ENCODE data around the gene IMPDH1. TPM values are rescaled to one million over a fixed set of nuclear protein-coding genes. Genes with fewer than 3 reads are reported as not detected.

Gene IMPDH1
- polyA plus RNA-seq, 2 of the 4 experiments (the other 2 are of a cell fraction) = 55.4 to 65.4 TPM

DNA sequence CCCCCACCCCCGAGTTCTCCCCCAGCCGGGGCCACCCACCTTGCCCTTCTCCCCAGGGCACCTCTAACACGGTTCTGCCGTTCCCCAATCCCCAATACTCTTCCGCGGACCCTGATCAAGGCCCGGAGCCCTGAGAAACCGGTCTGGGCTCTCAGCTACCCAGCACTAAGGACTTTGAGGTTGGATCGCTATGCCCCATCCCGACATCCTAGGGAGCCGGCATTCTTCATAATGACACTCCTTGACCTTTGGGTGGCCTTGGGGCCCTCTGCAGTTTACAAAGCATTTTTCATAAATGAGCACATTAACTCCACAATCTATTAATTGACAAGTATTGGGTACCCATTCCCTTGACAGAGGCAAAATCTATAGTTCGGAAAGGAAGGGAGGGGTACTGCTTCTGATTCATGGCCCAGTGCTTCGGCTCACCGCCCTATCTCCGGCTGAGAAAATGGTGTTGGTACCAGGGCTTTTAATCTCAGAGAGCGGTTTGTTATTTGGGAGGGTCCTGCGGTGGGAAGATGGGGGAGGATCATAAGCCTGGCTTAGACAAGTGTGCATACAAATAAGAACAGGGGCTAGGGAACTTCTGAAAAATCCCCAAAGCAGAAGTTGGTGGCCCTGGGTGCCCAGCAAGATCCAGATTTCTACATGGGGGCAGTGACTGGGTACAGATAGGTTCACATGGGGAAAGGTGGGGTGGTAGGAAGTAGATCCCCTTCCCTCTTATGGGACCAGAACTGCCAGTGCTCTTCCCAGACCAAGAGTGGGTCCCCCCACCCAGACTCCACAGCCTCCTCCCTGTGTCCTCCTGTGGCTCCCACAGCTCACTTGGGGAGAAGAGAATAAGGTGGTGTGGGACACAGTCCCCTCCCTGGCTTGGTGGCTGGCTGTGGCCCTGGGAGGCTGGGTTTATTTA is 3.2 kb downstream of the IMPDH1 start:
- DNase-seq (ENCODE audit: low read depth in 1 of 2, low spot score in 1 of 2) (no peak), FAIRE-seq (no peak), ATAC-seq (no peak)
- Histone ChIP-seq H3K4me2 (peak overlapping the region; percentile 93), H3K27ac (peak overlapping the region; percentile 84 to 96; a peak in 4 of 6 replicates), H3K4me3 (peak overlapping the region; percentile 85), H3K9me3 (no peaks in the 10 kb centered on the region), H3K4me1 (peaks cover 42% of the 10 kb centered on the region)
- ChIA-PET CTCF (interaction anchor here (1.3 to 27.7 kb wide), 4 partner anchors 9 to 53 kb away, joined by 5 to 695 read pairs (median 74); no protein-coding TSS in a partner anchor), POLR2A (no interaction called here)
- TF ChIP-seq CEBPB (IDR thresholded peaks at IDR 0.05) (no peak), RNF2 (IDR thresholded peaks at IDR 0.05; ENCODE audit: borderline replicate concordance, low read depth) (no peak), RAD21 (conservative IDR thresholded peaks at IDR 0.05 in 1 of 2, IDR thresholded peaks at IDR 0.05 in 1 of 2) (no peak), JUNB (IDR thresholded peaks at IDR 0.05) (no peak), SREBF2 (IDR thresholded peaks at IDR 0.05) (no peak), GATA3 (IDR thresholded peaks at IDR 0.05; ENCODE audit: borderline replicate concordance) (no peak)
- TF ChIP-seq, protein P1, sequence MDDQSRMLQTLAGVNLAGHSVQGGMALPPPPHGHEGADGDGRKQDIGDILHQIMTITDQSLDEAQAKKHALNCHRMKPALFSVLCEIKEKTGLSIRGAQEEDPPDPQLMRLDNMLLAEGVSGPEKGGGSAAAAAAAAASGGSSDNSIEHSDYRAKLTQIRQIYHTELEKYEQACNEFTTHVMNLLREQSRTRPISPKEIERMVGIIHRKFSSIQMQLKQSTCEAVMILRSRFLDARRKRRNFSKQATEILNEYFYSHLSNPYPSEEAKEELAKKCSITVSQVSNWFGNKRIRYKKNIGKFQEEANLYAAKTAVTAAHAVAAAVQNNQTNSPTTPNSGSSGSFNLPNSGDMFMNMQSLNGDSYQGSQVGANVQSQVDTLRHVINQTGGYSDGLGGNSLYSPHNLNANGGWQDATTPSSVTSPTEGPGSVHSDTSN (IDR thresholded peaks at IDR 0.05) = no peak
- TF ChIP-seq, protein P2, sequence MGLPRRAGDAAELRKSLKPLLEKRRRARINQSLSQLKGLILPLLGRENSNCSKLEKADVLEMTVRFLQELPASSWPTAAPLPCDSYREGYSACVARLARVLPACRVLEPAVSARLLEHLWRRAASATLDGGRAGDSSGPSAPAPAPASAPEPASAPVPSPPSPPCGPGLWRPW (IDR thresholded peaks at IDR 0.05) = no peak
- TF ChIP-seq, protein P3, sequence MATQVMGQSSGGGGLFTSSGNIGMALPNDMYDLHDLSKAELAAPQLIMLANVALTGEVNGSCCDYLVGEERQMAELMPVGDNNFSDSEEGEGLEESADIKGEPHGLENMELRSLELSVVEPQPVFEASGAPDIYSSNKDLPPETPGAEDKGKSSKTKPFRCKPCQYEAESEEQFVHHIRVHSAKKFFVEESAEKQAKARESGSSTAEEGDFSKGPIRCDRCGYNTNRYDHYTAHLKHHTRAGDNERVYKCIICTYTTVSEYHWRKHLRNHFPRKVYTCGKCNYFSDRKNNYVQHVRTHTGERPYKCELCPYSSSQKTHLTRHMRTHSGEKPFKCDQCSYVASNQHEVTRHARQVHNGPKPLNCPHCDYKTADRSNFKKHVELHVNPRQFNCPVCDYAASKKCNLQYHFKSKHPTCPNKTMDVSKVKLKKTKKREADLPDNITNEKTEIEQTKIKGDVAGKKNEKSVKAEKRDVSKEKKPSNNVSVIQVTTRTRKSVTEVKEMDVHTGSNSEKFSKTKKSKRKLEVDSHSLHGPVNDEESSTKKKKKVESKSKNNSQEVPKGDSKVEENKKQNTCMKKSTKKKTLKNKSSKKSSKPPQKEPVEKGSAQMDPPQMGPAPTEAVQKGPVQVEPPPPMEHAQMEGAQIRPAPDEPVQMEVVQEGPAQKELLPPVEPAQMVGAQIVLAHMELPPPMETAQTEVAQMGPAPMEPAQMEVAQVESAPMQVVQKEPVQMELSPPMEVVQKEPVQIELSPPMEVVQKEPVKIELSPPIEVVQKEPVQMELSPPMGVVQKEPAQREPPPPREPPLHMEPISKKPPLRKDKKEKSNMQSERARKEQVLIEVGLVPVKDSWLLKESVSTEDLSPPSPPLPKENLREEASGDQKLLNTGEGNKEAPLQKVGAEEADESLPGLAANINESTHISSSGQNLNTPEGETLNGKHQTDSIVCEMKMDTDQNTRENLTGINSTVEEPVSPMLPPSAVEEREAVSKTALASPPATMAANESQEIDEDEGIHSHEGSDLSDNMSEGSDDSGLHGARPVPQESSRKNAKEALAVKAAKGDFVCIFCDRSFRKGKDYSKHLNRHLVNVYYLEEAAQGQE (IDR thresholded peaks at IDR 0.05) = no peak
- 69% methylated on average over 15 of the region's 17 CpGs for WGBS (ENCODE audit: missing lambda C conversion rate)

DNA sequence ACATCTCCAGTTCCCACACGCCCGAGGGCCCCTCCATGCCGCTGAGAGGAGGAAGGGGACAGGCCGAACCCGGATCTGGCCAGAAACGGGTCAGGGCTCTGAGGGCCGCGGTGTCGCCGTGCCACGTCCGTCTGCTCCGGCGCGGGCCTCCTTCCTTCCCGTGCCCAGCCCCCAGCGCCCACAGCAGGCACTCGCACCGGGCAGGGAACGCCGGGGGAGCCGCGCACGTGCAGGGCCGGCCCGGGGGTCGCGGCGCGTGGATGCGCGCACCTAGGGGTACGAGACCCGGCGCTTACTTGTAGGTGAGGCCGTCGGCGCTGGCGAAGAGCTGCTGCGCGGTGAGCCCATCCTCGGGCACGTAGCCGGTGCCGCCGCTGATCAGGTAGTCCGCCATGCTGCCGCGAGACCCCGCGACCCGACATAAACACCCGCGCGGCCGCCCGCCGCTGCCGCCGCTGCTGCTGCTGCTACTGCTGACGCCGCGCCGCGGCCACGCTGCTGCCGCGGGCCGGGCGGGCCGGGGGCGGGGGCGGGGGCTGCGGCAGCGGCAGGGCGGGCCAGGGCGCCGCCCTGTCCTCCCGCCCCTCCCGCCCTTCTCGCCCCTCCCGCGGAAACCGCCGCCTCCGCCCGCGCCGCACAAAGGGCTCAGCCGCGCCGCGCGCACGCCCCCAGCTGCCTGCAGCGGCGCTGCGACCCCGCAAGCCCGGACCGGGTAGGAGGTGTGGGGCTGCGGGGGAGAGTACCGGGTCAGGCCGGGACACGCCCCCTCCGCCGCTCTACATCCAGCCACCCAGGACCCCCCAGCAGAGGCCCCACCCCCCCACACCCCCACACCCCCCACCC is 4.1 kb downstream of the IMPDH1 start:
- WGBS (ENCODE audit: missing lambda C conversion rate) = 0% methylated on average over 10 of the region's 107 CpGs
- no peak for FAIRE-seq
- H3K4me3 ChIP-seq = peak overlapping the region; percentile 85
- ChIA-PET CTCF (interaction anchor here (5.5 to 38.8 kb wide), 4 partner anchors 8 to 60 kb away, joined by 29 to 800 read pairs (median 408); partner anchors contain the start of gene RBM28), POLR2A (interaction anchor here (0.6 kb wide), 1 partner anchor 16 kb away, joined by 3 read pairs; no protein-coding TSS in a partner anchor)
- H3K9me3 ChIP-seq = no peaks in the 10 kb centered on the region
- DNase-seq (ENCODE audit: low read depth in 1 of 2, low spot score in 1 of 2) = no peak
- ATAC-seq = 0 out of 6 replicates have a peak, but pooled peaks of 1 of the 2 experiments have one; percentile 0
- H3K27ac ChIP-seq = peak overlapping the region; percentile 84 to 96
- H3K4me2 ChIP-seq = peak overlapping the region; percentile 93
- peaks cover 38% of the 10 kb centered on the region for H3K4me1 ChIP-seq
- TF ChIP-seq, protein P4, sequence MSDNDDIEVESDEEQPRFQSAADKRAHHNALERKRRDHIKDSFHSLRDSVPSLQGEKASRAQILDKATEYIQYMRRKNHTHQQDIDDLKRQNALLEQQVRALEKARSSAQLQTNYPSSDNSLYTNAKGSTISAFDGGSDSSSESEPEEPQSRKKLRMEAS (IDR thresholded peaks at IDR 0.05) = peak; percentile 49
- 0 out of 2 replicates have a peak, but pooled peaks have one; percentile 6 for TF ChIP-seq BHLHE40 (IDR thresholded peaks at IDR 0.05; ENCODE audit: low read depth, low read length)
- no peak for TF ChIP-seq KDM1A (IDR thresholded peaks at IDR 0.05; ENCODE audit: low read depth)
- TF ChIP-seq SMC3 (IDR thresholded peaks at IDR 0.05) = no peak
- TF ChIP-seq PHF8 (IDR thresholded peaks at IDR 0.05; ENCODE audit: borderline replicate concordance, low read depth) = peak; percentile 14; the same call in 1 of the 2 replicates
- TF ChIP-seq POLR2A (IDR thresholded peaks at IDR 0.05; ENCODE audit: low read length) = peak; percentile 39
- 0 out of 2 replicates have a peak, but pooled peaks have one; percentile 10 for TF ChIP-seq MYC (IDR thresholded peaks at IDR 0.05; ENCODE audit: borderline replicate concordance, low read length)
- TF ChIP-seq, protein P5, sequence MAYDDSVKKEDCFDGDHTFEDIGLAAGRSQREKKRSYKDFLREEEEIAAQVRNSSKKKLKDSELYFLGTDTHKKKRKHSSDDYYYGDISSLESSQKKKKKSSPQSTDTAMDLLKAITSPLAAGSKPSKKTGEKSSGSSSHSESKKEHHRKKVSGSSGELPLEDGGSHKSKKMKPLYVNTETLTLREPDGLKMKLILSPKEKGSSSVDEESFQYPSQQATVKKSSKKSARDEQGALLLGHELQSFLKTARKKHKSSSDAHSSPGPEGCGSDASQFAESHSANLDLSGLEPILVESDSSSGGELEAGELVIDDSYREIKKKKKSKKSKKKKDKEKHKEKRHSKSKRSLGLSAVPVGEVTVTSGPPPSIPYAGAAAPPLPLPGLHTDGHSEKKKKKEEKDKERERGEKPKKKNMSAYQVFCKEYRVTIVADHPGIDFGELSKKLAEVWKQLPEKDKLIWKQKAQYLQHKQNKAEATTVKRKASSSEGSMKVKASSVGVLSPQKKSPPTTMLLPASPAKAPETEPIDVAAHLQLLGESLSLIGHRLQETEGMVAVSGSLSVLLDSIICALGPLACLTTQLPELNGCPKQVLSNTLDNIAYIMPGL (CRISPR knock-in tag; IDR thresholded peaks at IDR 0.05; ENCODE audit: borderline replicate concordance) = no peak
- peak in 1 of 2 experiments; percentile 46; a peak in 1 of 5 replicates for TF ChIP-seq JUN (IDR thresholded peaks at IDR 0.05)
- TF ChIP-seq RNF2 (IDR thresholded peaks at IDR 0.05; ENCODE audit: borderline replicate concordance, low read depth) = no peak
- TF ChIP-seq RARB (CRISPR knock-in tag; IDR thresholded peaks at IDR 0.05) = no peak
- TF ChIP-seq HEYL (CRISPR knock-in tag; IDR thresholded peaks at IDR 0.05) = no peak
- no peak for TF ChIP-seq ESRRA (IDR thresholded peaks at IDR 0.05; ENCODE audit: borderline replicate concordance, low read length)
- no peak for TF ChIP-seq FOSL2 (IDR thresholded peaks at IDR 0.05)
- TF ChIP-seq FOSL2 (CRISPR knock-in tag; IDR thresholded peaks at IDR 0.05) = no peak
- no peak for TF ChIP-seq NR3C1 (IDR thresholded peaks at IDR 0.05)
- TF ChIP-seq HDAC2 (IDR thresholded peaks at IDR 0.05) = no peak
- no peak for TF ChIP-seq HOXB13 (CRISPR knock-in tag; IDR thresholded peaks at IDR 0.05; ENCODE audit: low read depth)
